ENCODE measurements around the gene GFPT2. TPM values are rescaled to one million over a fixed set of nuclear protein-coding genes. Genes with fewer than 3 reads are reported as not detected.
A peak's percentile ranks its signal among the peaks of the same experiment; 100 is the strongest.

The GFPT2 gene
- total and polyA plus RNA-seq, 12 donors = 1.9 to 20.1 (median 9.3) TPM

GRCh38 chr5:180354966-180355365, 1.8 kb upstream of the GFPT2 start:
- Histone ChIP-seq H3K4me3 (no peak overlapping the region), H3K36me3 (replicated peaks in 1 of 2) (no peaks in the 10 kb centered on the region), H3K4me1 (replicated peaks in 1 of 2) (peaks cover 5 to 17% of the 10 kb centered on the region in 2 donors), H3K9me3 (replicated peaks in 1 of 3) (no peaks in the 10 kb centered on the region), H3K27me3 (no peaks in the 10 kb centered on the region), H3K27ac (no peak overlapping the region)
- no peak for TF ChIP-seq CTCF (IDR thresholded peaks at IDR 0.05)
- TF ChIP-seq POLR2A (IDR thresholded peaks at IDR 0.05) = no peak
- WGBS, 4 donors = 93 to 97% (median 95%) methylated on average over 2 to 5 of the region's 5 CpGs
- DNase-seq = no peak
- intact Hi-C loops (cut with DNase I) = no loop called here

GRCh38 chr5:180353980-180354452, 880 bp upstream of the GFPT2 start:
- Histone ChIP-seq H3K4me3 (peak overlapping the region in 2 of 4 donors; percentile 28 to 62), H3K36me3 (replicated peaks in 1 of 2) (no peaks in the 10 kb centered on the region), H3K9me3 (replicated peaks in 1 of 3) (no peaks in the 10 kb centered on the region), H3K4me1 (replicated peaks in 1 of 2) (peaks cover 5 to 17% of the 10 kb centered on the region in 2 donors), H3K27me3 (no peaks in the 10 kb centered on the region), H3K27ac (no peak overlapping the region)
- 2 to 6% (median 4%) methylated on average over 17 to 36 of the region's 36 CpGs for WGBS, 4 donors
- intact Hi-C loops (cut with DNase I) = no loop called here
- TF ChIP-seq POLR2A (IDR thresholded peaks at IDR 0.05) = no peak
- no peak for TF ChIP-seq CTCF (IDR thresholded peaks at IDR 0.05)
- DNase-seq = peak in 1 of 7 donors; percentile 29

- 10 to 45% (median 20%) methylated on average over 23 to 95 of the region's 95 CpGs for WGBS, 4 donors
- intact Hi-C loops (cut with DNase I) = no loop called here
- Histone ChIP-seq H3K4me1 (replicated peaks in 1 of 2) (peaks cover 5 to 17% of the 10 kb centered on the region in 2 donors), H3K27ac (peak overlapping the region in 4 of 5 donors; percentile 24 to 77 (median 52)), H3K27me3 (no peaks in the 10 kb centered on the region), H3K9me3 (replicated peaks in 1 of 3) (no peaks in the 10 kb centered on the region), H3K36me3 (replicated peaks in 1 of 2) (no peaks in the 10 kb centered on the region), H3K4me3 (peak overlapping the region in 2 of 4 donors; percentile 32 to 62)
- peak in 6 of 7 donors; percentile 47 to 58 (median 51) for DNase-seq
- TF ChIP-seq CTCF (IDR thresholded peaks at IDR 0.05) = peak in 1 of 6 experiments; percentile 25
- no peak for TF ChIP-seq POLR2A (IDR thresholded peaks at IDR 0.05)
Measured at GRCh38 chr5:180352116-180353047, 754 bp downstream of the GFPT2 start.

GRCh38 chr5:180350711-180351465, 2.2 kb downstream of the GFPT2 start:
- Histone ChIP-seq H3K36me3 (replicated peaks in 1 of 2) (no peaks in the 10 kb centered on the region), H3K9me3 (replicated peaks in 1 of 3) (no peaks in the 10 kb centered on the region), H3K27ac (no peak overlapping the region), H3K27me3 (no peaks in the 10 kb centered on the region), H3K4me1 (replicated peaks in 1 of 2) (peaks cover 5 to 17% of the 10 kb centered on the region in 2 donors), H3K4me3 (no peak overlapping the region)
- TF ChIP-seq POLR2A (IDR thresholded peaks at IDR 0.05) (no peak), CTCF (IDR thresholded peaks at IDR 0.05) (no peak)
- 78 to 81% (median 80%) methylated on average over 10 to 11 of the region's 11 CpGs for WGBS, 4 donors
- intact Hi-C loops (cut with DNase I) = no loop called here
- DNase-seq = no peak
